ENCODE data around the gene ITGB2.

GRCh38 chr21:44892095-44892494 is 28.6 kb downstream of the ITGB2 start:
- TF ChIP-seq EZH2 (IDR thresholded peaks at IDR 0.05) (no peak), CTCF (IDR thresholded peaks at IDR 0.05) (no peak), EZH2phosphoT487 (IDR thresholded peaks at IDR 0.05) (no peak)

Data from neural progenitor cell (in vitro differentiated cells).